Endothelial cell of hepatic sinusoid (primary cell): ENCODE data around the gene BYSL.

Source experiments
- in situ Hi-C: cut with HindIII; loops from 2 replicates; pipeline ENCODE4 v1.10.0; 2017; ENCODE audit warnings: low sequenced_read_pairs

The BYSL gene

GRCh38 chr6:41920921-41921711, at the start of gene BYSL, which contains the start of gene MED20:
Gene BYSL, plus strand, starts transcription at chr6:41921499. Its CDS starts 64 bp downstream, at chr6:41921563.
Gene MED20, minus strand, starts transcription at chr6:41921139. Its CDS starts 121 bp downstream, at chr6:41921018.
- in situ Hi-C loops, result no loop called here

GRCh38 chr6:41871691-41872090, 49.6 kb upstream of the BYSL start:
- in situ Hi-C loops, result loop anchor here (5.0 kb wide), 3 partner anchors 61 to 96 kb away; no protein-coding TSS in a partner anchor

- in situ Hi-C loops, result loop anchor here (5.0 kb wide), 3 partner anchors 60 to 95 kb away; no protein-coding TSS in a partner anchor
Observed at GRCh38 chr6:41872147-41872546, 49.2 kb upstream of the BYSL start.

- in situ Hi-C loops, result loop anchor here (5.0 kb wide), 3 partner anchors 58 to 93 kb away; no protein-coding TSS in a partner anchor
Observed at GRCh38 chr6:41874741-41875140, 46.6 kb upstream of the BYSL start.

- in situ Hi-C loops, result no loop called here
Observed at GRCh38 chr6:41877051-41877680, 44.1 kb upstream of the BYSL start.

- in situ Hi-C loops, result no loop called here
Observed at GRCh38 chr6:41878246-41878645, 43.1 kb upstream of the BYSL start.

GRCh38 chr6:41878961-41879405, 42.3 kb upstream of the BYSL start:
- in situ Hi-C loops, result no loop called here

GRCh38 chr6:41881506-41881905, 39.8 kb upstream of the BYSL start:
- in situ Hi-C loops, result no loop called here

GRCh38 chr6:41884957-41885356, 36.3 kb upstream of the BYSL start:
- in situ Hi-C loops, result no loop called here

- in situ Hi-C loops, result no loop called here
Observed at GRCh38 chr6:41885930-41886329, 35.4 kb upstream of the BYSL start.

- in situ Hi-C loops, result no loop called here
Observed at GRCh38 chr6:41887331-41887751, 34.0 kb upstream of the BYSL start.

GRCh38 chr6:41892921-41893564, 28.3 kb upstream of the BYSL start:
- in situ Hi-C loops, result no loop called here

- in situ Hi-C loops, result no loop called here
Observed at GRCh38 chr6:41894366-41895299, 26.7 kb upstream of the BYSL start.

GRCh38 chr6:41895300-41896233, 25.7 kb upstream of the BYSL start, which contains the start of gene USP49:
Gene USP49, minus strand, starts transcription at chr6:41895375. Its CDS starts 88,392 bp downstream, at chr6:41806983.
- in situ Hi-C loops, result no loop called here

- in situ Hi-C loops, result no loop called here
Observed at GRCh38 chr6:41896281-41896680, 25.0 kb upstream of the BYSL start.

- in situ Hi-C loops, result no loop called here
Observed at GRCh38 chr6:41900861-41901260, 20.4 kb upstream of the BYSL start.

GRCh38 chr6:41901882-41902519, 19.3 kb upstream of the BYSL start:
- in situ Hi-C loops, result no loop called here

- in situ Hi-C loops, result no loop called here
Observed at GRCh38 chr6:41909727-41910126, 11.6 kb upstream of the BYSL start.

- in situ Hi-C loops, result no loop called here
Observed at GRCh38 chr6:41914343-41914742, 7.0 kb upstream of the BYSL start.
